H54 (cell line): ENCODE results near the gene RTBDN.
"Not testable (repeated sequence)": the region's sequence is repeated elsewhere in the genome, so short reads cannot be mapped to it uniquely, and the experiment has no call there.

Experiments
- DNase-seq: peaks from one replicate; pipeline ENCODE4 v3.0.0; 2011; ENCODE audit warnings: low spot score, mixed read lengths; ENCODE audit not compliant: insufficient read length
- FAIRE-seq: peaks from 3 replicates; lab custom pipeline; 2011; peaks lifted over from hg19 to GRCh38; lab: Jason Lieb, UNC
- POLR2A ChIP-seq: IDR thresholded peaks from 2 replicates; pipeline ENCODE4 v1.6.1; 2011; ENCODE audit warnings: low read depth, mild to moderate bottlenecking, low read length

RTBDN gene

GRCh38 chr19:12821761-12822160, 12.6 kb downstream of the RTBDN start:
- DNase-seq (no peak), FAIRE-seq (no peak)
- TF ChIP-seq POLR2A = no peak

GRCh38 chr19:12817810-12818209, 16.6 kb downstream of the RTBDN start:
- FAIRE-seq = not testable (repeated sequence)

GRCh38 chr19:12817188-12817587, 17.2 kb downstream of the RTBDN start:
- FAIRE-seq, DNase-seq: not testable (repeated sequence)

More at GRCh38 chr19:12817810-12818209, 16.6 kb downstream of the RTBDN start:
- not testable (repeated sequence) for DNase-seq

GRCh38 chr19:12815088-12815487, 19.3 kb downstream of the RTBDN start:
- no peak for TF ChIP-seq POLR2A
- DNase-seq = no peak
- no peak for FAIRE-seq

GRCh38 chr19:12806242-12807081, 27.9 kb downstream of the RTBDN start, which contains the start of gene RNASEH2A:
TSS of gene RNASEH2A (plus strand) at chr19:12806584. CDS start at chr19:12806674, 90 bp downstream.
- FAIRE-seq = peak; percentile 55
- peak; percentile 95 for DNase-seq
- peak; percentile 78 for TF ChIP-seq POLR2A

GRCh38 chr19:12804051-12804450, 30.3 kb downstream of the RTBDN start:
- no peak for DNase-seq
- TF ChIP-seq POLR2A = no peak
- FAIRE-seq = no peak

- FAIRE-seq = no peak
These were observed 31.9 kb downstream of the RTBDN start for GRCh38 chr19:12802267-12803106.

GRCh38 chr19:12801466-12802266, 32.7 kb downstream of the RTBDN start, which contains the start of the genes PRDX2 and THSD8:
TSS of gene PRDX2 (minus strand) at chr19:12801800. CDS start at chr19:12801261, 539 bp downstream.
TSS of gene THSD8 (plus strand) at chr19:12802069. CDS start at chr19:12802072, 3 bp downstream.
- no peak for DNase-seq
- no peak for FAIRE-seq
- peak; percentile 47 for TF ChIP-seq POLR2A

More at GRCh38 chr19:12802267-12803106, 31.9 kb downstream of the RTBDN start:
- TF ChIP-seq POLR2A = no peak
- no peak for DNase-seq

- no peak for FAIRE-seq
- no peak for TF ChIP-seq POLR2A
- DNase-seq = no peak
These were observed 33.4 kb downstream of the RTBDN start for GRCh38 chr19:12800923-12801465.

GRCh38 chr19:12800466-12800770, 34.0 kb downstream of the RTBDN start:
- DNase-seq (no peak), FAIRE-seq (no peak)
- no peak for TF ChIP-seq POLR2A

GRCh38 chr19:12799742-12800465, 34.5 kb downstream of the RTBDN start:
- no peak for TF ChIP-seq POLR2A
- FAIRE-seq = no peak
- DNase-seq = no peak

GRCh38 chr19:12797607-12798006, 36.8 kb downstream of the RTBDN start:
- DNase-seq, FAIRE-seq: not testable (repeated sequence)
